Measurements from ENCODE around the gene MLLT6. TPM values are rescaled to one million over a fixed set of nuclear protein-coding genes. Genes with fewer than 3 reads are reported as not detected.

The MLLT6 gene
- total RNA-seq, 2 experiments from 2014 or later: 81.7 to 174 TPM

DNA sequence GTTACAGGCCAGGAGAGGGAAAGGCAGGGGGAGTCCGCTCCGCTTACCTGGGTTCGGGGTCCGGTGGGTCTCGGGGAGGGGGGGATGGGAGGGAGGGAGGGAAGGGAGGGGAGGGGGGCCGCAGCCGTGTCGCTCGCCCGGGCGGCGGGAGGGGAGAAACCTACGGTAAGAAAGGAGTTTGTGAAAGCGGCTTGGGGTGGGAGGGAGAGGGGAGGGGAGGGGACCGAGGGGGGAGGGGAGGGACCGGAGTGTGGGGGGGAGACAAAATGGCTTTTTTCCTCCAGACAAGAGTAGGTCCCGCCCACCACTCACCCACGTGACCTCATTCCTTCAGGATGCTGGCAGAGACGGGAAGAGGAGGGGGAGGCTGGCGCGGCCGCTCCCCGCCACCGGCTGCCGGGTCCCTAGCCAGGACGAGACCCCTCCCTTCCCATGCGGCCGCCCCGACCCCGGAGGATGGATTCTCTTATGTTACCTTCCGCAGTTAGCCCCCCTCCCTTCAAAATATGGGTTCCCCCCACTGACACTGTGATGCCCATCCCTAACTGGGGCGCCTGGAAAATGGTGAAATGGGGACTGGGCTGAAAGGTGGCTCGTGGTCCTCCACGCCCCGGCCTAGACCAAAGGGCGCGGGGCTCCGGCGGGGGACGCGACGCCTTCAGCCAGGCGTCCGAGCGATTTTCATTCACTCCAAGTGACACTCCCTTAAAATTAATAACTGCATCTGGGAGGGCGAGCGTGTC, 43.2 kb downstream of the MLLT6 start, which contains the start of gene PCGF2:
TSS of gene PCGF2 (minus strand) at position 188 of the 743 bp plus-strand sequence. CDS start 7,934 bp downstream, outside the sequence.
- ChIA-PET CTCF (ENCODE audit: unreplicated experiment) (no interaction called here), POLR2A (interaction anchor here (0.7 kb wide), 1 partner anchor 90 kb away, joined by 3 read pairs; no protein-coding TSS in a partner anchor)
- Histone ChIP-seq H3K4me1 (ENCODE audit: insufficient read depth, low read length, poor library complexity, severe bottlenecking) (peaks cover 60% of the 10 kb centered on the region), H3K27ac (ENCODE audit: low read depth, low read length, poor library complexity, severe bottlenecking) (peak within 1 kb of the TSS; percentile 84), H3K79me2 (ENCODE audit: insufficient read depth, low read depth, low read length) (peaks cover 46% of the 10 kb centered on the region), H3K4me3 (ENCODE audit: low read depth, low read length, poor library complexity, severe bottlenecking) (peak within 1 kb of the TSS; percentile 79), H3K36me3 (ENCODE audit: insufficient read depth, low read length) (peaks cover 6% of the 10 kb centered on the region; the same call in 1 of the 2 replicates), H3K9me2 (ENCODE audit: insufficient read depth, low read length) (no peaks in the 10 kb centered on the region), H3K4me2 (ENCODE audit: low read length) (peak within 1 kb of the TSS; percentile 81), H3K9me3 (ENCODE audit: low read length) (no peaks in the 10 kb centered on the region), H4K20me1 (ENCODE audit: insufficient read depth, low read length) (no peaks in the 10 kb centered on the region), H2AFZ (ENCODE audit: low read length) (peak within 1 kb of the TSS; percentile 61)
- no TSS peak for BruUV-seq (replicated peaks)
- TF ChIP-seq EZH2phosphoT487 (IDR thresholded peaks at IDR 0.05; ENCODE audit: borderline replicate concordance, low read depth, low read length): no peak
- TF ChIP-seq, protein P1, sequence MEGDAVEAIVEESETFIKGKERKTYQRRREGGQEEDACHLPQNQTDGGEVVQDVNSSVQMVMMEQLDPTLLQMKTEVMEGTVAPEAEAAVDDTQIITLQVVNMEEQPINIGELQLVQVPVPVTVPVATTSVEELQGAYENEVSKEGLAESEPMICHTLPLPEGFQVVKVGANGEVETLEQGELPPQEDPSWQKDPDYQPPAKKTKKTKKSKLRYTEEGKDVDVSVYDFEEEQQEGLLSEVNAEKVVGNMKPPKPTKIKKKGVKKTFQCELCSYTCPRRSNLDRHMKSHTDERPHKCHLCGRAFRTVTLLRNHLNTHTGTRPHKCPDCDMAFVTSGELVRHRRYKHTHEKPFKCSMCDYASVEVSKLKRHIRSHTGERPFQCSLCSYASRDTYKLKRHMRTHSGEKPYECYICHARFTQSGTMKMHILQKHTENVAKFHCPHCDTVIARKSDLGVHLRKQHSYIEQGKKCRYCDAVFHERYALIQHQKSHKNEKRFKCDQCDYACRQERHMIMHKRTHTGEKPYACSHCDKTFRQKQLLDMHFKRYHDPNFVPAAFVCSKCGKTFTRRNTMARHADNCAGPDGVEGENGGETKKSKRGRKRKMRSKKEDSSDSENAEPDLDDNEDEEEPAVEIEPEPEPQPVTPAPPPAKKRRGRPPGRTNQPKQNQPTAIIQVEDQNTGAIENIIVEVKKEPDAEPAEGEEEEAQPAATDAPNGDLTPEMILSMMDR (conservative IDR thresholded peaks at IDR 0.05; ENCODE audit: low read length): no peak
- peak; percentile 66 for DNase-seq (ENCODE audit: low spot score)
- intact Hi-C loops (cut with micrococcal nuclease; ENCODE audit: unreplicated experiment): no loop called here

- BruUV-seq (replicated peaks): no TSS peak
- POLR2A ChIA-PET: interaction anchor here (0.7 kb wide), 1 partner anchor 90 kb away, joined by 3 read pairs; no protein-coding TSS in a partner anchor
- Histone ChIP-seq H4K20me1 (ENCODE audit: insufficient read depth, low read length) (no peaks in the 10 kb centered on the region), H3K36me3 (ENCODE audit: insufficient read depth, low read length) (peaks cover 9% of the 10 kb centered on the region; the same call in 1 of the 2 replicates), H3K79me2 (ENCODE audit: insufficient read depth, low read depth, low read length) (peaks cover 46% of the 10 kb centered on the region), H2AFZ (ENCODE audit: low read length) (peak overlapping the region; percentile 23; the same call in 1 of the 2 replicates), H3K4me3 (ENCODE audit: low read depth, low read length, poor library complexity, severe bottlenecking) (peak overlapping the region; percentile 79), H3K4me2 (ENCODE audit: low read length) (peak overlapping the region; percentile 81), H3K4me1 (ENCODE audit: insufficient read depth, low read length, poor library complexity, severe bottlenecking) (peaks cover 60% of the 10 kb centered on the region), H3K9me3 (ENCODE audit: low read length) (no peaks in the 10 kb centered on the region), H3K9me2 (ENCODE audit: insufficient read depth, low read length) (no peaks in the 10 kb centered on the region), H3K27ac (ENCODE audit: low read depth, low read length, poor library complexity, severe bottlenecking) (no peak overlapping the region)
- DNase-seq (ENCODE audit: low spot score): no peak
- CTCF ChIA-PET (ENCODE audit: unreplicated experiment): no interaction called here
- intact Hi-C loops (cut with micrococcal nuclease; ENCODE audit: unreplicated experiment): no loop called here
- TF ChIP-seq, protein P1 (conservative IDR thresholded peaks at IDR 0.05; ENCODE audit: low read length): no peak
- no peak for TF ChIP-seq EZH2phosphoT487 (IDR thresholded peaks at IDR 0.05; ENCODE audit: borderline replicate concordance, low read depth, low read length)
These were observed 43.8 kb downstream of the MLLT6 start for GRCh38 chr17:38748892-38749222.

Data from OCI-LY7 (cell line).